Stimulated activated CD8-positive, alpha-beta memory T cell treated with anti-CD3 and anti-CD28 coated beads, Interleukin-12 subunit alpha, Interleukin-12 subunit beta, amount 100 ng/mL, for 24 hours (primary cell): Measurements from ENCODE around the gene TUBA1C.
"Not testable (repeated sequence)": the region's sequence is repeated elsewhere in the genome, so short reads cannot be mapped to it uniquely, and the experiment has no call there.

Experiments
- DNase-seq: peaks from one replicate; pipeline ENCODE4 v3.0.0-alpha.2; 2020; ENCODE audit errors: extremely low read depth

The TUBA1C gene

GRCh38 chr12:49310451-49311000 is 45.6 kb downstream of the TUBA1C start:
- DNase-seq: not testable (repeated sequence)

- no peak for DNase-seq
These were observed 49.9 kb downstream of the TUBA1C start for GRCh38 chr12:49314811-49315210.

- DNase-seq: not testable (repeated sequence)
These were observed 52.2 kb downstream of the TUBA1C start for GRCh38 chr12:49317118-49317517.

- not testable (repeated sequence) for DNase-seq
These were observed 55.7 kb downstream of the TUBA1C start for GRCh38 chr12:49320411-49321103.

- no peak for DNase-seq
These were observed 57.5 kb downstream of the TUBA1C start for GRCh38 chr12:49322367-49322707.

- DNase-seq: peak; percentile 87
These were observed 58.0 kb downstream of the TUBA1C start, which contains the start of gene TROAP for GRCh38 chr12:49322708-49323523. TROAP (plus strand) TSS chr12:49323255; CDS start chr12:49323609, 354 bp downstream.

GRCh38 chr12:49323524-49324097 is 58.7 kb downstream of the TUBA1C start:
- DNase-seq: no peak
